A549 (cell line): ENCODE results near the gene CLASP1. TPM values are rescaled to one million over a fixed set of nuclear protein-coding genes. Genes with fewer than 3 reads are reported as not detected.

Experiments
- ATAC-seq, 2 experiments: fragments of 200-7000 bp in 1 of 2; fragments of >200 bp in 1 of 2; cut with Nextera tagmentation in 1 of 2; cut with Tn5 transposase in 1 of 2; 3 replicates each; pipeline versions ENCODE4 v1.8.0 to v1.9.1; 2018 to 2020; ENCODE audit warnings: mild to moderate bottlenecking in 1 of 2, moderate library complexity in 1 of 2
- CTCF ChIA-PET: fragments of 300-600 bp; sonication (Branson Sonifier 250); formaldehyde crosslinking; extraction: SDS; loops from one replicate; lab custom pipeline; 2021; ENCODE audit warnings: antibody characterized with exemption, inconsistent platforms; lab: Yijun Ruan, JAX
- POLR2A ChIA-PET: fragments of 350-600 bp; formaldehyde crosslinking; extraction: SDS; loops from one replicate; lab custom pipeline; 2021; ENCODE audit warnings: antibody characterized with exemption, inconsistent platforms; lab: Yijun Ruan, JAX
- DNase-seq, 2 experiments: peaks; one replicate each; pipeline versions ENCODE4 v3.0.0 to v3.0.0-alpha.2; 2011 to 2016; ENCODE audit warnings: low read depth in 1 of 2, low spot score in 1 of 2
- FAIRE-seq: peaks from 2 replicates; lab custom pipeline; 2011; peaks lifted over from hg19 to GRCh38; lab: Jason Lieb, UNC
- H3K27ac ChIP-seq, 2 experiments: fragments of >200 bp; sonication (Bioruptor Twin); formaldehyde crosslinking; 3 replicates each; pipeline ENCODE4 v1.5.1; 2016 to 2017
- H3K4me1 ChIP-seq: fragments of >200 bp; sonication (Bioruptor Twin); formaldehyde crosslinking; 3 replicates; pipeline ENCODE4 v1.6.1; 2016
- H3K4me2 ChIP-seq: fragments of >200 bp; sonication (Bioruptor Twin); formaldehyde crosslinking; 3 replicates; pipeline ENCODE4 v1.6.1; 2016
- H3K4me3 ChIP-seq: fragments of >200 bp; sonication (Bioruptor Twin); formaldehyde crosslinking; 3 replicates; pipeline ENCODE4 v1.5.1; 2016
- H3K9me3 ChIP-seq: fragments of >200 bp; sonication (Bioruptor Twin); formaldehyde crosslinking; 3 replicates; pipeline ENCODE4 v1.6.1; 2016
- CBX2 ChIP-seq: fragments of 200-600 bp; sonication (generic); IDR thresholded peaks from 2 replicates; pipeline ENCODE4 v1.6.1; 2016; ENCODE audit warnings: low read depth, mild to moderate bottlenecking, borderline replicate concordance
- CBX8 ChIP-seq: fragments of 200-600 bp; sonication (generic); IDR thresholded peaks from 2 replicates; pipeline ENCODE4 v1.6.1; 2016
- CHD2 ChIP-seq: fragments of 150-350 bp; IDR thresholded peaks from 2 replicates; pipeline ENCODE4 v1.6.1; 2014; ENCODE audit warnings: low read length; ENCODE audit not compliant: partially characterized antibody
- CHD4 ChIP-seq: fragments of 200-600 bp; sonication (generic); IDR thresholded peaks from 2 replicates; pipeline ENCODE4 v1.6.1; 2016; ENCODE audit warnings: antibody characterized with exemption, mild to moderate bottlenecking, borderline replicate concordance
- EHMT2 ChIP-seq: fragments of 200-600 bp; sonication (generic); IDR thresholded peaks from 2 replicates; pipeline ENCODE4 v1.6.1; 2016; ENCODE audit warnings: antibody characterized with exemption, low read depth, mild to moderate bottlenecking, moderate library complexity
- ESRRA ChIP-seq: fragments of 150-350 bp; IDR thresholded peaks from 2 replicates; pipeline ENCODE4 v1.6.1; 2014; ENCODE audit warnings: mild to moderate bottlenecking, low read length, borderline replicate concordance
- GATA3 ChIP-seq: IDR thresholded peaks from 2 replicates; pipeline ENCODE4 v1.6.1; 2012; ENCODE audit warnings: borderline replicate concordance
- HDAC2 ChIP-seq: fragments of 200-600 bp; sonication (generic); IDR thresholded peaks from 2 replicates; pipeline ENCODE4 v1.6.1; 2016
- HOXB13 ChIP-seq: fragments of 250-450 bp; sonication (Bioruptor Pico); IDR thresholded peaks from 2 replicates; pipeline ENCODE4 v1.5.0; 2020; ENCODE audit warnings: low read depth, mild to moderate bottlenecking, moderate library complexity
- KDM1A ChIP-seq: fragments of 200-600 bp; sonication (generic); IDR thresholded peaks from 2 replicates; pipeline ENCODE4 v1.6.1; 2016; ENCODE audit warnings: low read depth, mild to moderate bottlenecking
- MAZ ChIP-seq: fragments of 150-350 bp; IDR thresholded peaks from 2 replicates; pipeline ENCODE4 v1.6.1; 2014; ENCODE audit warnings: antibody characterized with exemption, low read depth, low read length, borderline replicate concordance
- MYC ChIP-seq: IDR thresholded peaks from 2 replicates; pipeline ENCODE4 v1.6.1; 2012; ENCODE audit warnings: mild to moderate bottlenecking, inconsistent platforms, low read length, improper control_type of control experiment, borderline replicate concordance
- NPAS2 ChIP-seq: fragments of 250-450 bp; sonication (Bioruptor Pico); IDR thresholded peaks from 2 replicates; pipeline ENCODE4 v1.8.0; 2022; ENCODE audit warnings: mild to moderate bottlenecking, moderate library complexity, borderline replicate concordance
- NR3C1 ChIP-seq: fragments of >200 bp; sonication (Bioruptor Twin); formaldehyde crosslinking; IDR thresholded peaks from 3 replicates; pipeline ENCODE4 v1.6.1; 2017
- POLR2A ChIP-seq: IDR thresholded peaks from 2 replicates; pipeline ENCODE4 v1.6.1; 2012; ENCODE audit warnings: mild to moderate bottlenecking, low read length
- RAD21 ChIP-seq, 2 experiments: fragments of >200 bp in 1 of 2; sonication (Bioruptor Twin) in 1 of 2; formaldehyde crosslinking in 1 of 2; IDR thresholded peaks in 1 of 2; conservative IDR thresholded peaks in 1 of 2; 2 replicates in 1 of 2; 3 replicates in 1 of 2; pipeline ENCODE4 v1.6.1; 2012 to 2018; ENCODE audit warnings: inconsistent platforms in 1 of 2
- RARB ChIP-seq: fragments of 250-450 bp; sonication (Bioruptor Pico); IDR thresholded peaks from 2 replicates; pipeline ENCODE4 v1.8.0; 2021; ENCODE audit warnings: mild to moderate bottlenecking, moderate library complexity
- RCOR1 ChIP-seq: fragments of 150-350 bp; IDR thresholded peaks from 2 replicates; pipeline ENCODE4 v1.6.1; 2014; ENCODE audit warnings: antibody characterized with exemption, low read length, low read depth
- RNF2 ChIP-seq: fragments of 200-600 bp; sonication (generic); IDR thresholded peaks from 2 replicates; pipeline ENCODE4 v1.6.1; 2016; ENCODE audit warnings: low read depth, mild to moderate bottlenecking, antibody characterized with exemption, moderate library complexity, borderline replicate concordance
- SREBF2 ChIP-seq: fragments of 450-650 bp; IDR thresholded peaks from 2 replicates; pipeline ENCODE4 v1.6.1; 2014; ENCODE audit warnings: mild to moderate bottlenecking, moderate library complexity
- ZC3H11A ChIP-seq: fragments of 450-650 bp; IDR thresholded peaks from 2 replicates; pipeline ENCODE4 v1.6.1; 2014; ENCODE audit warnings: antibody characterized with exemption, mild to moderate bottlenecking
- ZNF302 ChIP-seq: fragments of 250-450 bp; sonication (Bioruptor Pico); IDR thresholded peaks from 2 replicates; pipeline ENCODE4 v1.9.0; 2021; ENCODE audit warnings: inconsistent platforms, mild to moderate bottlenecking, moderate library complexity
- WGBS: methylation state at CpG from one replicate; pipeline ENCODE4 v1.1.6; 2017; ENCODE audit errors: missing lambda C conversion rate; 5-methylcytosine and 5-hydroxymethylcytosine counted together
- polyA plus RNA-seq, 4 experiments: library from polyadenylated mRNA; depleted of rRNA in 3 of 4; stranded (reverse); fragments of >200 nt; fragmentation: RNase III in 1 of 4; extraction: RNeasy Plus Mini Kit Qiagen cat#74134 plus additional on column Dnase treatment in 1 of 4; gene quantifications; 2 replicates in 3 of 4; 3 replicates in 1 of 4; pipeline ENCODE4 v1.2.3, GENCODE V29; 2011 to 2017
- TF ChIP-seq, protein P1 (sequence below): IDR thresholded peaks from 2 replicates; pipeline ENCODE4 v1.6.1; 2012
- TF ChIP-seq, protein P2 (sequence below): IDR thresholded peaks from 2 replicates; pipeline ENCODE4 v1.6.1; 2012
- TF ChIP-seq, protein P3 (sequence below): fragments of 250-450 bp; sonication (Bioruptor Pico); IDR thresholded peaks from 2 replicates; pipeline ENCODE4 v1.5.0; 2021; ENCODE audit warnings: mild to moderate bottlenecking, moderate library complexity, borderline replicate concordance
- TF ChIP-seq, protein P4 (sequence below): IDR thresholded peaks from 2 replicates; pipeline ENCODE4 v1.6.1; 2012; ENCODE audit warnings: low read depth, borderline replicate concordance

CLASP1 gene
- polyA plus RNA-seq, 2 of the 4 experiments (the other 2 are of a cell fraction) = 11.7 to 15.8 TPM

DNA sequence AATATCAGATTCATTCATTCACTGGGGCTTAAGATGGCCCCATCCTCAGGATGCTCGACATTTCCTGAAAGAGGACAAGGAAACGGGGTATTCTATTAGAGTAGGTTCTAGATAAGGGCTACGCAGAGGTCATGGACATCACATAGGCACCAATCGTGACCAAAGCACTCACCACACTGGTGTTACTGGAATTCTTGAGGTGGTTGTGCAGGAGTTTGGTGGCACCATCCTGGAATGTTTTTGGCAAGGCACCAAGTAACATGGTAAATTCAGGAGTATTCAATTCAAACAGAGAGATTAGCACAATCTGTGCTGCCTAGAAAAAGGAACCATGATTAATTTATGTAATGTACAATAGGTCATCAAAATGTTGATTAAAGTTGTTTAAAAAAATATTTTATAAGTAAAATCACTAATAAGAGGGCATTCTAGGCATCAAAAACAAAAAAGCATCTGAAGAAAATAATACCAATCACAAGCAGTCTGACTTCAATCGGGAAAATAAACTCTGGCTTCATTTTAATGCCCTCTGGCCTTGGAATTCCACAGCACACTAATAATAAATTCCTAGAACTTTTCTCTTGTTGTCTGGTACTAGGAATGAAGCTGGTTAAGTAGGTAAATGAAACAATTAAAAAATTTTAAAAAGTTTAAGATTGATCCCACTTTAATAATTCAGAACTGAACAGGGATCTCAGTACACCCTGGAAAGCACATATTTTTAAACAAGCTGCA is 261.5 kb downstream of the CLASP1 start:
- TF ChIP-seq NPAS2 (CRISPR knock-in tag) (no peak), SREBF2 (no peak), KDM1A (no peak), HOXB13 (CRISPR knock-in tag) (no peak)
- TF ChIP-seq, protein P1, sequence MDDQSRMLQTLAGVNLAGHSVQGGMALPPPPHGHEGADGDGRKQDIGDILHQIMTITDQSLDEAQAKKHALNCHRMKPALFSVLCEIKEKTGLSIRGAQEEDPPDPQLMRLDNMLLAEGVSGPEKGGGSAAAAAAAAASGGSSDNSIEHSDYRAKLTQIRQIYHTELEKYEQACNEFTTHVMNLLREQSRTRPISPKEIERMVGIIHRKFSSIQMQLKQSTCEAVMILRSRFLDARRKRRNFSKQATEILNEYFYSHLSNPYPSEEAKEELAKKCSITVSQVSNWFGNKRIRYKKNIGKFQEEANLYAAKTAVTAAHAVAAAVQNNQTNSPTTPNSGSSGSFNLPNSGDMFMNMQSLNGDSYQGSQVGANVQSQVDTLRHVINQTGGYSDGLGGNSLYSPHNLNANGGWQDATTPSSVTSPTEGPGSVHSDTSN = no peak
- DNase-seq (no peak), ATAC-seq (no peak), FAIRE-seq (no peak)
- CTCF ChIA-PET = interaction anchor here (0.6 to 1.1 kb wide), 2 partner anchors 13 to 32 kb away, joined by 3 read pairs; no protein-coding TSS in a partner anchor
- H3K27ac ChIP-seq = no peak overlapping the region
- H3K9me3 ChIP-seq = no peaks in the 10 kb centered on the region
- no peak overlapping the region for H3K4me3 ChIP-seq
- H3K4me1 ChIP-seq = peaks cover 5% of the 10 kb centered on the region; the same call in 1 of the 3 replicates
- POLR2A ChIA-PET = no interaction called here
- no peak overlapping the region for H3K4me2 ChIP-seq
- WGBS = 88% methylated on average over 5 of the region's 5 CpGs

DNA sequence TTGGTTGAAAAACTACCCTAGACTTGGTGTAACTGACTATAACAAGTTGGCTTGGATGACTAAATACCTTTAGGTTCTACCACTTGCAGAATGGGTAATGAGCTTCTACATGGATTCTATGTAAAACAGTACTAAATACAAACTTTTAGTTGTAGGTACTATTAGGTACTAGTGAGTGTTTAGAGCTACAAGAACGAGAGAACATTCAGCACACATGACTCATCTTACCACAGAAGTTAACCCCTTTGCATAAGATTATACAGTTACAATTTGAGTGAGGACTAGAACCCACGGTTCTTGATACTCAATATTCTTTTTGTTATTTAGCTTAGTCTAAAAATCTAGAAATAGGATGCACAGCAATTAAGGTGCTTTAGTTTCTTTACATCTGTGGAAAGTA is 262.6 kb downstream of the CLASP1 start:
- no peak overlapping the region for H3K4me2 ChIP-seq
- H3K4me1 ChIP-seq = peaks cover 5% of the 10 kb centered on the region; the same call in 1 of the 3 replicates
- H3K4me3 ChIP-seq = no peak overlapping the region
- no peak for DNase-seq
- ChIA-PET POLR2A (no interaction called here), CTCF (interaction anchor here (0.8 to 1.2 kb wide), 2 partner anchors 16 to 311 kb away, joined by 3 read pairs; no protein-coding TSS in a partner anchor)
- 60% methylated on average over 2 of the region's 2 CpGs for WGBS
- no peak for ATAC-seq
- no peak overlapping the region for H3K27ac ChIP-seq
- no peaks in the 10 kb centered on the region for H3K9me3 ChIP-seq
- no peak for FAIRE-seq
- TF ChIP-seq CHD2 (no peak), MAZ (no peak), CBX2 (no peak), ZC3H11A (no peak), SREBF2 (no peak), HDAC2 (no peak), RAD21 (conservative IDR thresholded peaks at IDR 0.05 in 1 of 2, IDR thresholded peaks at IDR 0.05 in 1 of 2) (no peak), RNF2 (no peak), RARB (CRISPR knock-in tag) (no peak), CBX8 (no peak), ESRRA (no peak), CHD4 (no peak), POLR2A (no peak), ZNF302 (CRISPR knock-in tag) (no peak), EHMT2 (no peak), GATA3 (no peak)
- TF ChIP-seq, protein P2, sequence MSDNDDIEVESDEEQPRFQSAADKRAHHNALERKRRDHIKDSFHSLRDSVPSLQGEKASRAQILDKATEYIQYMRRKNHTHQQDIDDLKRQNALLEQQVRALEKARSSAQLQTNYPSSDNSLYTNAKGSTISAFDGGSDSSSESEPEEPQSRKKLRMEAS = no peak
- TF ChIP-seq, protein P3, sequence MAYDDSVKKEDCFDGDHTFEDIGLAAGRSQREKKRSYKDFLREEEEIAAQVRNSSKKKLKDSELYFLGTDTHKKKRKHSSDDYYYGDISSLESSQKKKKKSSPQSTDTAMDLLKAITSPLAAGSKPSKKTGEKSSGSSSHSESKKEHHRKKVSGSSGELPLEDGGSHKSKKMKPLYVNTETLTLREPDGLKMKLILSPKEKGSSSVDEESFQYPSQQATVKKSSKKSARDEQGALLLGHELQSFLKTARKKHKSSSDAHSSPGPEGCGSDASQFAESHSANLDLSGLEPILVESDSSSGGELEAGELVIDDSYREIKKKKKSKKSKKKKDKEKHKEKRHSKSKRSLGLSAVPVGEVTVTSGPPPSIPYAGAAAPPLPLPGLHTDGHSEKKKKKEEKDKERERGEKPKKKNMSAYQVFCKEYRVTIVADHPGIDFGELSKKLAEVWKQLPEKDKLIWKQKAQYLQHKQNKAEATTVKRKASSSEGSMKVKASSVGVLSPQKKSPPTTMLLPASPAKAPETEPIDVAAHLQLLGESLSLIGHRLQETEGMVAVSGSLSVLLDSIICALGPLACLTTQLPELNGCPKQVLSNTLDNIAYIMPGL = no peak

DNA sequence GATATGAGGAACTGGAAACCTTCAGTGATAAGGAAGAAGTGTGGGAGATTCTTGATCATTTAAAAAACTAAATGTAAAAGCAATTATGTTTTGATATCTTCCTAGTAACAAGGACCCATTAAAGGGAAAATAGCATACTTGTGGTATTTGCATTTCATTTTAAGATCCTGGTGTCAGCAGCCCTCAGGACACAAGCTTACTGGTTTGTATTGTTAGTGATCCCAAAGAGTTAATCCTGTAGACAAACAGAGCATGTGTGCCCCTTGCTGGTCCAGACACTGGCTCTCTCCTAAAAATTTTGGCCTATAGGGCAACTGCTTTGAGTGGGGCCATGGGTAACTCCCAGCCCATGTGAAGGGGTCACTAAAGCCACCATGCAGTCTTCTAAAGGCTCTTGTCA is 263.2 kb downstream of the CLASP1 start:
- Histone ChIP-seq H3K4me1 (peaks cover 5% of the 10 kb centered on the region; the same call in 1 of the 3 replicates), H3K4me3 (no peak overlapping the region), H3K4me2 (no peak overlapping the region), H3K9me3 (no peaks in the 10 kb centered on the region), H3K27ac (no peak overlapping the region)
- DNase-seq = no peak
- ChIA-PET POLR2A (no interaction called here), CTCF (interaction anchor here (1.2 kb wide), 1 partner anchor 310 kb away, joined by 3 read pairs; no protein-coding TSS in a partner anchor)
- FAIRE-seq = no peak
- TF ChIP-seq, protein P1 = no peak
- no peak for TF ChIP-seq MAZ
- no peak for TF ChIP-seq SREBF2
- no peak for TF ChIP-seq CBX8
- TF ChIP-seq MYC = no peak
- no peak for TF ChIP-seq RCOR1
- TF ChIP-seq, protein P4, sequence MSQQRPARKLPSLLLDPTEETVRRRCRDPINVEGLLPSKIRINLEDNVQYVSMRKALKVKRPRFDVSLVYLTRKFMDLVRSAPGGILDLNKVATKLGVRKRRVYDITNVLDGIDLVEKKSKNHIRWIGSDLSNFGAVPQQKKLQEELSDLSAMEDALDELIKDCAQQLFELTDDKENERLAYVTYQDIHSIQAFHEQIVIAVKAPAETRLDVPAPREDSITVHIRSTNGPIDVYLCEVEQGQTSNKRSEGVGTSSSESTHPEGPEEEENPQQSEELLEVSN = no peak
- TF ChIP-seq NR3C1 = no peak
- no peak for ATAC-seq
